HepG2 (cell line): Measurements from ENCODE around the gene RASD1. TPM values are rescaled to one million over a fixed set of nuclear protein-coding genes. Genes with fewer than 3 reads are reported as not detected.
A peak's percentile ranks its signal among the peaks of the same experiment; 100 is the strongest.

Experiments
- AKAP8 ChIP-seq: sonication (generic); formaldehyde crosslinking; IDR thresholded peaks from 2 replicates; pipeline ENCODE4 v1.5.1; 2020; ENCODE audit warnings: mild to moderate bottlenecking, missing genetic modification reagents
- ARNT2 ChIP-seq: sonication (generic); formaldehyde crosslinking; IDR thresholded peaks from 2 replicates; pipeline ENCODE4 v1.8.0; 2022; ENCODE audit warnings: mild to moderate bottlenecking, low read depth, missing genetic modification reagents, moderate library complexity
- E2F5 ChIP-seq: sonication (generic); formaldehyde crosslinking; conservative IDR thresholded peaks from 2 replicates; pipeline ENCODE4 v1.4.0; 2020; ENCODE audit warnings: missing genetic modification reagents
- ERF ChIP-seq: IDR thresholded peaks from 2 replicates; pipeline ENCODE4 v1.6.1; 2018; ENCODE audit warnings: missing biosample characterization, missing genetic modification reagents
- GTF3A ChIP-seq: sonication (generic); formaldehyde crosslinking; conservative IDR thresholded peaks from 2 replicates; pipeline ENCODE4 v1.4.0; 2020; ENCODE audit warnings: mild to moderate bottlenecking, missing genetic modification reagents
- KAT2B ChIP-seq: fragments of 150-350 bp; IDR thresholded peaks from 2 replicates; pipeline ENCODE4 v1.6.1; 2014; ENCODE audit warnings: low read depth, low read length, borderline replicate concordance
- KAT7 ChIP-seq: IDR thresholded peaks from 2 replicates; pipeline ENCODE4 v1.6.1; 2018; ENCODE audit warnings: borderline replicate concordance, missing compliant biosample characterization
- KLF13 ChIP-seq: sonication (generic); formaldehyde crosslinking; IDR thresholded peaks from 2 replicates; pipeline ENCODE4 v1.4.0; 2020; ENCODE audit warnings: mild to moderate bottlenecking, missing genetic modification reagents
- KLF9 ChIP-seq: IDR thresholded peaks from 2 replicates; pipeline ENCODE4 v1.6.1; 2016; ENCODE audit warnings: low read depth
- MXI1 ChIP-seq: IDR thresholded peaks from 3 replicates; pipeline ENCODE4 v1.6.1; 2012; ENCODE audit warnings: low read depth, low read length, inconsistent platforms, borderline replicate concordance
- PBX2 ChIP-seq: IDR thresholded peaks from 2 replicates; pipeline ENCODE4 v1.6.1; 2016; ENCODE audit warnings: control low read depth
- TEAD2 ChIP-seq: sonication (generic); formaldehyde crosslinking; IDR thresholded peaks from 2 replicates; pipeline ENCODE4 v1.9.0; 2021; ENCODE audit warnings: missing genetic modification reagents
- ZBTB33 ChIP-seq: sonication (generic); formaldehyde crosslinking; IDR thresholded peaks from 2 replicates; pipeline ENCODE4 v1.4.0; 2020; ENCODE audit warnings: missing genetic modification reagents
- ZBTB8A ChIP-seq: sonication (generic); formaldehyde crosslinking; IDR thresholded peaks from 2 replicates; pipeline ENCODE4 v1.4.0; 2020; ENCODE audit warnings: mild to moderate bottlenecking, low read depth, missing genetic modification reagents, borderline replicate concordance
- ZFP62 ChIP-seq: sonication (generic); formaldehyde crosslinking; IDR thresholded peaks from 2 replicates; pipeline ENCODE4 v1.4.0; 2020; ENCODE audit warnings: missing genetic modification reagents
- ZNF124 ChIP-seq: sonication (generic); formaldehyde crosslinking; IDR thresholded peaks from 2 replicates; pipeline ENCODE4 v1.4.0; 2020; ENCODE audit warnings: missing genetic modification reagents
- ZNF282 ChIP-seq: fragments of 450-650 bp; IDR thresholded peaks from 2 replicates; pipeline ENCODE4 v1.6.1; 2018; ENCODE audit not compliant: partially characterized antibody
- ZNF562 ChIP-seq: sonication (generic); formaldehyde crosslinking; IDR thresholded peaks from 2 replicates; pipeline ENCODE4 v1.8.0; 2022; ENCODE audit warnings: missing genetic modification reagents, borderline replicate concordance
- ZNF670 ChIP-seq: sonication (generic); formaldehyde crosslinking; IDR thresholded peaks from 2 replicates; pipeline ENCODE4 v1.8.0; 2022; ENCODE audit warnings: mild to moderate bottlenecking, missing genetic modification reagents, borderline replicate concordance
- polyA plus RNA-seq, 8 experiments: library from polyadenylated mRNA; depleted of rRNA in 3 of 8; stranded (reverse) in 7 of 8; unstranded in 1 of 8; fragments of >200 nt; fragmentation: Illumina TruSeq in 4 of 8; extraction: Trizol in 4 of 8; gene quantifications; 2 replicates each; pipeline versions ENCODE4 v1.2.1 to v1.2.3, GENCODE V29; 2011 to 2016; ENCODE audit warnings: low read depth in 4 of 8, missing spikeins in 1 of 8, mixed read lengths in 1 of 8; ENCODE audit not compliant: insufficient read depth in 1 of 8
- total RNA-seq, 5 experiments: library from RNA; depleted of rRNA; stranded (reverse); fragments of >200 nt; fragmentation: Illumina TruSeq; extraction: Trizol; gene quantifications; 2 replicates each; pipeline ENCODE4 v1.2.3, GENCODE V29; 2016; ENCODE audit warnings: low read depth in 1 of 5
- TF ChIP-seq, protein P1 (sequence below): sonication (generic); formaldehyde crosslinking; IDR thresholded peaks from 2 replicates; pipeline ENCODE4 v1.5.1; 2020; ENCODE audit warnings: mild to moderate bottlenecking, missing genetic modification reagents, borderline replicate concordance
- TF ChIP-seq, protein P2 (sequence below): sonication (generic); formaldehyde crosslinking; IDR thresholded peaks from 2 replicates; pipeline ENCODE4 v1.5.0; 2020; ENCODE audit warnings: missing genetic modification reagents
- TF ChIP-seq, protein P3 (sequence below): sonication (generic); formaldehyde crosslinking; IDR thresholded peaks from 2 replicates; pipeline ENCODE4 v1.4.0; 2020; ENCODE audit warnings: missing genetic modification reagents, borderline replicate concordance

Gene RASD1
- total and polyA plus RNA-seq, 2 of the 13 experiments (the other 11 are each of a cell fraction or from before 2014, with no cell fraction given) = 1.6 to 4.2 TPM

GRCh38 chr17:17476865-17477467 lies 19.2 kb downstream of the RASD1 start, which contains the start of gene MED9 (continued):
- TF ChIP-seq ZNF124 (CRISPR knock-in tag) = 0 out of 2 replicates have a peak, but pooled peaks have one; percentile 58
- no peak for TF ChIP-seq ZFP62 (CRISPR knock-in tag)
- 0 out of 2 replicates have a peak, but pooled peaks have one; percentile 30 for TF ChIP-seq ZNF670 (CRISPR knock-in tag)
- TF ChIP-seq KAT2B = no peak
- no peak for TF ChIP-seq AKAP8
- TF ChIP-seq ZNF282 = no peak
- peak; percentile 90; the same call in 1 of the 2 replicates for TF ChIP-seq KAT7 (CRISPR knock-in tag)
- TF ChIP-seq, protein P1, sequence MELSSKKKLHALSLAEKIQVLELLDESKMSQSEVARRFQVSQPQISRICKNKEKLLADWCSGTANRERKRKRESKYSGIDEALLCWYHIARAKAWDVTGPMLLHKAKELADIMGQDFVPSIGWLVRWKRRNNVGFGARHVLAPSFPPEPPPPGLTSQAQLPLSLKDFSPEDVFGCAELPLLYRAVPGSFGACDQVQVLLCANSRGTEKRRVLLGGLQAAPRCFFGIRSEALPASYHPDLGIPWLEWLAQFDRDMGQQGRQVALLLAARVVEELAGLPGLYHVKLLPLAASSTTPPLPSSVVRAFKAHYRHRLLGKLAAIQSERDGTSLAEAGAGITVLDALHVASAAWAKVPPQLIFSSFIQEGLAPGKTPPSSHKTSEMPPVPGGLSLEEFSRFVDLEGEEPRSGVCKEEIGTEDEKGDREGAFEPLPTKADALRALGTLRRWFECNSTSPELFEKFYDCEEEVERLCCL (CRISPR knock-in tag) = no peak
- no peak for TF ChIP-seq TEAD2
- TF ChIP-seq, protein P2, sequence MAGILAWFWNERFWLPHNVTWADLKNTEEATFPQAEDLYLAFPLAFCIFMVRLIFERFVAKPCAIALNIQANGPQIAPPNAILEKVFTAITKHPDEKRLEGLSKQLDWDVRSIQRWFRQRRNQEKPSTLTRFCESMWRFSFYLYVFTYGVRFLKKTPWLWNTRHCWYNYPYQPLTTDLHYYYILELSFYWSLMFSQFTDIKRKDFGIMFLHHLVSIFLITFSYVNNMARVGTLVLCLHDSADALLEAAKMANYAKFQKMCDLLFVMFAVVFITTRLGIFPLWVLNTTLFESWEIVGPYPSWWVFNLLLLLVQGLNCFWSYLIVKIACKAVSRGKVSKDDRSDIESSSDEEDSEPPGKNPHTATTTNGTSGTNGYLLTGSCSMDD (CRISPR knock-in tag) = no peak
- TF ChIP-seq MXI1 = peak; percentile 81; the same call in 1 of the 3 replicates
- TF ChIP-seq ERF (CRISPR knock-in tag) = peak; percentile 64
- no peak for TF ChIP-seq ZNF562
- 0 out of 2 replicates have a peak, but pooled peaks have one; percentile 77 for TF ChIP-seq KLF9 (CRISPR knock-in tag)
- 0 out of 2 replicates have a peak, but pooled peaks have one; percentile 36 for TF ChIP-seq ARNT2
- TF ChIP-seq KLF13 = peak; percentile 92
- no peak for TF ChIP-seq ZBTB8A
- no peak for TF ChIP-seq ZBTB33
- TF ChIP-seq PBX2 = no peak
- TF ChIP-seq GTF3A (CRISPR knock-in tag) = no peak
- TF ChIP-seq, protein P3, sequence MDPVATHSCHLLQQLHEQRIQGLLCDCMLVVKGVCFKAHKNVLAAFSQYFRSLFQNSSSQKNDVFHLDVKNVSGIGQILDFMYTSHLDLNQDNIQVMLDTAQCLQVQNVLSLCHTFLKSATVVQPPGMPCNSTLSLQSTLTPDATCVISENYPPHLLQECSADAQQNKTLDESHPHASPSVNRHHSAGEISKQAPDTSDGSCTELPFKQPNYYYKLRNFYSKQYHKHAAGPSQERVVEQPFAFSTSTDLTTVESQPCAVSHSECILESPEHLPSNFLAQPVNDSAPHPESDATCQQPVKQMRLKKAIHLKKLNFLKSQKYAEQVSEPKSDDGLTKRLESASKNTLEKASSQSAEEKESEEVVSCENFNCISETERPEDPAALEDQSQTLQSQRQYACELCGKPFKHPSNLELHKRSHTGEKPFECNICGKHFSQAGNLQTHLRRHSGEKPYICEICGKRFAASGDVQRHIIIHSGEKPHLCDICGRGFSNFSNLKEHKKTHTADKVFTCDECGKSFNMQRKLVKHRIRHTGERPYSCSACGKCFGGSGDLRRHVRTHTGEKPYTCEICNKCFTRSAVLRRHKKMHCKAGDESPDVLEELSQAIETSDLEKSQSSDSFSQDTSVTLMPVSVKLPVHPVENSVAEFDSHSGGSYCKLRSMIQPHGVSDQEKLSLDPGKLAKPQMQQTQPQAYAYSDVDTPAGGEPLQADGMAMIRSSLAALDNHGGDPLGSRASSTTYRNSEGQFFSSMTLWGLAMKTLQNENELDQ = no peak
- peak; percentile 85 for TF ChIP-seq E2F5 (CRISPR knock-in tag)
